Bronchial epithelial cell (primary cell): ENCODE results near the gene RARRES2. TPM values are rescaled to one million over a fixed set of nuclear protein-coding genes. Genes with fewer than 3 reads are reported as not detected.
A peak's percentile ranks its signal among the peaks of the same experiment; 100 is the strongest.
"Not testable (repeated sequence)": the region's sequence is repeated elsewhere in the genome, so short reads cannot be mapped to it uniquely, and the experiment has no call there.

Experiments used
- DNase-seq: peaks from one replicate; pipeline ENCODE4 v3.0.0-alpha.2; 2010; ENCODE audit warnings: low read depth
- FAIRE-seq: peaks from 2 replicates; lab custom pipeline; 2011; peaks lifted over from hg19 to GRCh38; lab: Jason Lieb, UNC
- H3K27me3 ChIP-seq: 2 replicates; pipeline ENCODE4 v1.5.1; 2011; ENCODE audit warnings: low read length; ENCODE audit not compliant: control insufficient read depth, insufficient read depth
- H3K36me3 ChIP-seq: 2 replicates; pipeline ENCODE4 v1.5.1; 2011; ENCODE audit warnings: low read length; ENCODE audit not compliant: control insufficient read depth, insufficient read depth
- H3K4me3 ChIP-seq: 2 replicates; pipeline ENCODE4 v1.5.1; 2011; ENCODE audit warnings: mild to moderate bottlenecking, low read depth, low read length, control low read depth
- CTCF ChIP-seq: IDR thresholded peaks from 2 replicates; pipeline ENCODE4 v1.5.1; 2011; ENCODE audit warnings: mild to moderate bottlenecking, moderate library complexity, low read length, control low read depth, inconsistent platforms; ENCODE audit not compliant: insufficient read depth, severe bottlenecking
- total RNA-seq: library from RNA; depleted of rRNA; stranded (reverse); fragments of >200 nt; gene quantifications from 2 replicates; pipeline ENCODE4 v1.2.1, GENCODE V29; 2014

The RARRES2 gene
- total RNA-seq, 1 donor from 2014 or later: 1.1 TPM

- Histone ChIP-seq H3K27me3 (no peaks in the 10 kb centered on the region), H3K36me3 (peaks cover 3% of the 10 kb centered on the region), H3K4me3 (peak within 1 kb of the TSS; percentile 77)
- TF ChIP-seq CTCF: peak; percentile 20
- FAIRE-seq (no peak), DNase-seq (peak; percentile 16)
Observed at GRCh38 chr7:150322833-150323681, 18.4 kb downstream of the RARRES2 start, which contains the start of the genes ACTR3C and LRRC61. ACTR3C (minus strand) TSS chr7:150323545; CDS start chr7:150295296, 28,249 bp downstream. LRRC61 (plus strand) TSS chr7:150323355; CDS start chr7:150336862, 13,507 bp downstream.

GRCh38 chr7:150322114-150322832 is 19.2 kb downstream of the RARRES2 start:
- peak overlapping the region; percentile 77 for H3K4me3 ChIP-seq
- DNase-seq (no peak), FAIRE-seq (no peak)
- peaks cover 3% of the 10 kb centered on the region for H3K36me3 ChIP-seq
- no peaks in the 10 kb centered on the region for H3K27me3 ChIP-seq
- TF ChIP-seq CTCF: no peak

GRCh38 chr7:150321788-150322113 is 19.7 kb downstream of the RARRES2 start:
- peaks cover 3% of the 10 kb centered on the region for H3K36me3 ChIP-seq
- TF ChIP-seq CTCF: no peak
- DNase-seq (no peak), FAIRE-seq (no peak)
- H3K27me3 ChIP-seq: no peaks in the 10 kb centered on the region
- no peak overlapping the region for H3K4me3 ChIP-seq

- no peak for TF ChIP-seq CTCF
- FAIRE-seq: no peak
- H3K4me3 ChIP-seq: no peak overlapping the region
- no peaks in the 10 kb centered on the region for H3K27me3 ChIP-seq
- DNase-seq: no peak
- no peaks in the 10 kb centered on the region for H3K36me3 ChIP-seq
Observed at GRCh38 chr7:150317748-150318444, 23.5 kb downstream of the RARRES2 start.

GRCh38 chr7:150316987-150317386 is 24.4 kb downstream of the RARRES2 start:
- not testable (repeated sequence) for FAIRE-seq, H3K4me3 ChIP-seq, H3K27me3 ChIP-seq, DNase-seq, H3K36me3 ChIP-seq

GRCh38 chr7:150314639-150315239 is 26.7 kb downstream of the RARRES2 start:
- Histone ChIP-seq H3K36me3 (no peaks in the 10 kb centered on the region), H3K4me3 (no peak overlapping the region), H3K27me3 (no peaks in the 10 kb centered on the region)
- FAIRE-seq (no peak), DNase-seq (no peak)
- no peak for TF ChIP-seq CTCF
